Common myeloid progenitor, CD34-positive (primary cell): ENCODE results near the gene OCA2.

ENCODE experiments used
- CTCF ChIA-PET: fragments of 350-600 bp; sonication (Branson Sonifier 250); formaldehyde crosslinking; loops from one replicate; lab custom pipeline; 2021; ENCODE audit warnings: antibody characterized with exemption; lab: Charles Lee
- POLR2A ChIA-PET: fragments of 350-600 bp; sonication (Branson Sonifier 250); formaldehyde crosslinking; loops from one replicate; lab custom pipeline; 2021; ENCODE audit warnings: antibody characterized with exemption; lab: Charles Lee
- DNase-seq, 3 donors: peaks; one replicate each; pipeline versions ENCODE4 v3.0.0 to v3.0.0-alpha.2; 2013
- H3K27ac ChIP-seq, 2 experiments: 1 replicate in 1 of 2; 2 replicates in 1 of 2; pipeline ENCODE4 v1.7.0; 2013; ENCODE audit warnings: inconsistent platforms in 2 of 2, low read length in 2 of 2, mild to moderate bottlenecking in 2 of 2, low read depth in 1 of 2, moderate library complexity in 1 of 2; ENCODE audit not compliant: severe bottlenecking in 2 of 2, insufficient read depth in 1 of 2, poor library complexity in 1 of 2
- H3K27me3 ChIP-seq, 5 experiments: replicated peaks in 2 of 5; 1 replicate in 3 of 5; 2 replicates in 2 of 5; pipeline versions ENCODE4 v1.6.1 to v1.7.0; 2013; ENCODE audit warnings: low read length in 4 of 5, mild to moderate bottlenecking in 2 of 5, moderate library complexity in 2 of 5, inconsistent platforms in 1 of 5; ENCODE audit not compliant: insufficient read depth in 5 of 5, control insufficient read depth in 4 of 5
- H3K36me3 ChIP-seq, 4 experiments: 1 replicate in 2 of 4; 2 replicates in 2 of 4; pipeline versions ENCODE4 v1.6.1 to v1.7.0; 2013; ENCODE audit warnings: low read length in 3 of 4, control low read depth in 1 of 4, mild to moderate bottlenecking in 1 of 4; ENCODE audit not compliant: control insufficient read depth in 4 of 4, insufficient read depth in 4 of 4
- H3K4me1 ChIP-seq, 4 experiments: 1 replicate in 3 of 4; 2 replicates in 1 of 4; pipeline versions ENCODE4 v1.6.1 to v1.7.1; 2013; ENCODE audit warnings: low read length in 3 of 4, mild to moderate bottlenecking in 3 of 4, control low read depth in 1 of 4, inconsistent platforms in 1 of 4, moderate library complexity in 1 of 4; ENCODE audit not compliant: control insufficient read depth in 4 of 4, insufficient read depth in 4 of 4; ENCODE audit errors: control extremely low read depth in 1 of 4
- H3K4me3 ChIP-seq, 7 experiments: 1 replicate in 4 of 7; 2 replicates in 3 of 7; pipeline versions ENCODE4 v1.5.1 to v1.7.0; 2013; ENCODE audit warnings: mild to moderate bottlenecking in 7 of 7, low read length in 6 of 7, moderate library complexity in 6 of 7, inconsistent platforms in 2 of 7, low read depth in 2 of 7, control low read depth in 1 of 7; ENCODE audit not compliant: insufficient read depth in 4 of 7, control insufficient read depth in 1 of 7; ENCODE audit errors: extremely low read depth in 1 of 7
- H3K9me3 ChIP-seq, 5 experiments: 1 replicate in 4 of 5; 2 replicates in 1 of 5; pipeline versions ENCODE4 v1.6.1 to v1.7.1; 2013; ENCODE audit warnings: low read length in 4 of 5, mild to moderate bottlenecking in 2 of 5, inconsistent platforms in 1 of 5, low read depth in 1 of 5, moderate library complexity in 1 of 5; ENCODE audit not compliant: control insufficient read depth in 4 of 5, insufficient read depth in 2 of 5; ENCODE audit errors: control extremely low read depth in 1 of 5
- WGBS: methylation state at CpG from one replicate; pipeline ENCODE4 v1.1.5; 2013; ENCODE audit not compliant: insufficient coverage; 5-methylcytosine and 5-hydroxymethylcytosine counted together

Gene OCA2

GRCh38 chr15:28105224-28105791, 6.2 kb upstream of the OCA2 start:
- WGBS = 98% methylated on average over 7 of the region's 9 CpGs
- Histone ChIP-seq H3K4me1 (peaks cover 3 to 25% (median 22%) of the 10 kb centered on the region in 4 experiments), H3K9me3 (peaks cover 0 to 6% (median 4%) of the 10 kb centered on the region in 5 experiments), H3K4me3 (no peak overlapping the region), H3K27ac (no peak overlapping the region), H3K36me3 (no peaks in the 10 kb centered on the region), H3K27me3 (peaks cover 3 to 71% (median 17%) of the 10 kb centered on the region in 5 experiments)
- ChIA-PET POLR2A (no interaction called here), CTCF (no interaction called here)
- DNase-seq = no peak

- peaks cover 0 to 6% (median 4%) of the 10 kb centered on the region in 5 experiments for H3K9me3 ChIP-seq
- ChIA-PET POLR2A (no interaction called here), CTCF (no interaction called here)
- peaks cover 9 to 81% (median 25%) of the 10 kb centered on the region in 5 experiments for H3K27me3 ChIP-seq
- no peak overlapping the region for H3K4me3 ChIP-seq
- H3K4me1 ChIP-seq = peaks cover 3 to 31% (median 26%) of the 10 kb centered on the region in 4 experiments
- no peak overlapping the region for H3K27ac ChIP-seq
- DNase-seq = no peak
- no peaks in the 10 kb centered on the region for H3K36me3 ChIP-seq
- 97% methylated on average over 10 of the region's 10 CpGs for WGBS
Measured at GRCh38 chr15:28104326-28104725, 5.2 kb upstream of the OCA2 start.

GRCh38 chr15:28103831-28104230, 4.7 kb upstream of the OCA2 start:
- no peak overlapping the region for H3K4me3 ChIP-seq
- no peak for DNase-seq
- 98% methylated on average over 9 of the region's 10 CpGs for WGBS
- H3K4me1 ChIP-seq = peaks cover 3 to 34% (median 29%) of the 10 kb centered on the region in 4 experiments
- H3K27me3 ChIP-seq = peaks cover 9 to 85% (median 26%) of the 10 kb centered on the region in 5 experiments
- H3K9me3 ChIP-seq = peaks cover 0 to 6% (median 4%) of the 10 kb centered on the region in 5 experiments
- ChIA-PET CTCF (interaction anchor here (1.3 kb wide), 1 partner anchor 82 kb away, joined by 4 read pairs; no protein-coding TSS in a partner anchor), POLR2A (no interaction called here)
- no peak overlapping the region for H3K27ac ChIP-seq
- H3K36me3 ChIP-seq = no peaks in the 10 kb centered on the region

- H3K36me3 ChIP-seq = no peaks in the 10 kb centered on the region
- 74% methylated on average over 8 of the region's 10 CpGs for WGBS
- ChIA-PET POLR2A (no interaction called here), CTCF (interaction anchor here (1.6 kb wide), 1 partner anchor 8 kb away, joined by 4 read pairs; no protein-coding TSS in a partner anchor)
- DNase-seq = no peak
- H3K27me3 ChIP-seq = peaks cover 16 to 95% (median 44%) of the 10 kb centered on the region in 5 experiments
- peaks cover 0 to 6% (median 4%) of the 10 kb centered on the region in 5 experiments for H3K9me3 ChIP-seq
- H3K4me1 ChIP-seq = peaks cover 0 to 31% (median 24%) of the 10 kb centered on the region in 4 experiments
- H3K27ac ChIP-seq = no peak overlapping the region
- H3K4me3 ChIP-seq = no peak overlapping the region
Measured at GRCh38 chr15:28101983-28102441, 2.9 kb upstream of the OCA2 start.

- peaks cover 16 to 95% (median 44%) of the 10 kb centered on the region in 5 experiments for H3K27me3 ChIP-seq
- peaks cover 0 to 6% (median 4%) of the 10 kb centered on the region in 5 experiments for H3K9me3 ChIP-seq
- H3K36me3 ChIP-seq = no peaks in the 10 kb centered on the region
- H3K4me3 ChIP-seq = no peak overlapping the region
- POLR2A ChIA-PET = no interaction called here
- H3K4me1 ChIP-seq = peaks cover 0 to 31% (median 24%) of the 10 kb centered on the region in 4 experiments
- CTCF ChIA-PET = interaction anchor here (1.6 kb wide), 1 partner anchor 9 kb away, joined by 4 read pairs; no protein-coding TSS in a partner anchor
- WGBS = 76% methylated on average over 8 of the region's 8 CpGs
- DNase-seq = no peak
- H3K27ac ChIP-seq = no peak overlapping the region
Measured at GRCh38 chr15:28101201-28101600, 2.1 kb upstream of the OCA2 start.

- DNase-seq = no peak
- CTCF ChIA-PET = no interaction called here
- POLR2A ChIA-PET = no interaction called here
- Histone ChIP-seq H3K4me3 (no peak overlapping the region), H3K27ac (no peak overlapping the region), H3K36me3 (no peaks in the 10 kb centered on the region), H3K4me1 (peaks cover under 1 to 31% (median 26%) of the 10 kb centered on the region in 4 experiments), H3K27me3 (peaks cover 16 to 95% (median 42%) of the 10 kb centered on the region in 5 experiments), H3K9me3 (peaks cover 0 to 6% (median 4%) of the 10 kb centered on the region in 5 experiments)
- WGBS = 94% methylated on average over 19 of the region's 20 CpGs
Measured at GRCh38 chr15:28100516-28101195, 1.5 kb upstream of the OCA2 start.
